T-cell (primary cell): ENCODE data around the gene C10orf53. TPM values are rescaled to one million over a fixed set of nuclear protein-coding genes. Genes with fewer than 3 reads are reported as not detected.
A peak's percentile ranks its signal among the peaks of the same experiment; 100 is the strongest.

Experiments
- ATAC-seq, 4 experiments: fragments of 200-7000 bp in 3 of 4; fragments of 150-1000 bp in 1 of 4; cut with Tn5 transposase; replicated peaks in 1 of 4; 1 replicate in 3 of 4; 2 replicates in 1 of 4; pipeline ENCODE4 v1.10.0; 2021; ENCODE audit warnings: moderate library complexity in 3 of 4, mild to moderate bottlenecking in 2 of 4, moderate number of reproducible peaks in 1 of 4
- CTCF ChIA-PET, 2 donors: fragments of 300-600 bp; sonication (Branson Sonifier 250); formaldehyde crosslinking; loops; one replicate each; lab custom pipeline; 2022; ENCODE audit warnings: antibody characterized with exemption in 2 of 2; lab: Charles Lee
- POLR2A ChIA-PET, 2 donors: fragments of 300-600 bp; sonication (Branson Sonifier 250); formaldehyde crosslinking; loops; one replicate each; lab custom pipeline; 2022; ENCODE audit warnings: antibody characterized with exemption in 2 of 2; lab: Charles Lee
- DNase-seq, 35 experiments: peaks; one replicate each; pipeline versions ENCODE4 v3.0.0 to v3.0.0-alpha.2; 2013 to 2023
- H3K27ac ChIP-seq: one replicate; pipeline ENCODE4 v1.5.1; 2013; ENCODE audit warnings: low read length
- H3K27me3 ChIP-seq, 2 experiments: replicated peaks in 1 of 2; 1 replicate in 1 of 2; 2 replicates in 1 of 2; pipeline versions ENCODE4 v1.6.1 to v1.7.0; 2013; ENCODE audit warnings: low read length in 1 of 2, mixed read lengths in 1 of 2; ENCODE audit not compliant: control insufficient read depth in 2 of 2, insufficient read depth in 2 of 2; ENCODE audit errors: extremely low read depth in 1 of 2
- H3K36me3 ChIP-seq, 2 donors: 1 replicate in 1 of 2; 2 replicates in 1 of 2; pipeline versions ENCODE4 v1.6.1 to v1.7.0; 2013; ENCODE audit warnings: low read length in 1 of 2; ENCODE audit not compliant: control insufficient read depth in 2 of 2, insufficient read depth in 1 of 2; ENCODE audit errors: extremely low read depth in 1 of 2
- H3K4me1 ChIP-seq, 2 experiments: 1 replicate in 1 of 2; 2 replicates in 1 of 2; pipeline versions ENCODE4 v1.6.1 to v1.7.0; 2013; ENCODE audit warnings: low read length in 2 of 2, mixed read lengths in 1 of 2; ENCODE audit not compliant: insufficient read depth in 2 of 2, control insufficient read depth in 1 of 2; ENCODE audit errors: extremely low read depth in 1 of 2
- H3K4me3 ChIP-seq, 2 donors: 1 replicate in 1 of 2; 2 replicates in 1 of 2; pipeline versions ENCODE4 v1.5.1 to v1.7.0; 2013; ENCODE audit warnings: mild to moderate bottlenecking in 2 of 2, low read length in 1 of 2, moderate library complexity in 1 of 2; ENCODE audit not compliant: control insufficient read depth in 1 of 2; ENCODE audit errors: extremely low read depth in 1 of 2
- H3K9me3 ChIP-seq: 2 replicates; pipeline ENCODE4 v1.7.0; 2013
- H3K27ac Mint-ChIP-seq, 2 donors: one replicate each; pipeline ENCODE4 v1.8.0; 2020 to 2021; ENCODE audit warnings: mild to moderate bottlenecking in 2 of 2, mixed read lengths in 2 of 2
- H3K27me3 Mint-ChIP-seq, 2 donors: one replicate each; pipeline ENCODE4 v1.8.0; 2021 to 2022; ENCODE audit warnings: mixed read lengths in 2 of 2
- H3K36me3 Mint-ChIP-seq: one replicate; pipeline ENCODE4 v1.8.0; 2021; ENCODE audit warnings: mixed read lengths
- H3K4me1 Mint-ChIP-seq, 3 donors: one replicate each; pipeline ENCODE4 v1.8.0; 2020 to 2022; ENCODE audit warnings: mixed read lengths in 3 of 3, mild to moderate bottlenecking in 1 of 3
- H3K4me3 Mint-ChIP-seq, 3 donors: one replicate each; pipeline ENCODE4 v1.8.0; 2020 to 2022; ENCODE audit warnings: mild to moderate bottlenecking in 3 of 3, mixed read lengths in 3 of 3, moderate library complexity in 3 of 3
- H3K9me3 Mint-ChIP-seq, 3 donors: one replicate each; pipeline ENCODE4 v1.8.0; 2020 to 2022; ENCODE audit warnings: mixed read lengths in 3 of 3
- WGBS: methylation state at CpG from one replicate; pipeline ENCODE4 v1.1.5; 2013; ENCODE audit warnings: missing lambda C conversion rate; ENCODE audit not compliant: insufficient coverage; 5-methylcytosine and 5-hydroxymethylcytosine counted together
- total RNA-seq, 35 experiments: library from RNA in 6 of 35; stranded (reverse) in 6 of 35; fragments of 120-200 nt in 1 of 35; gene quantifications; one replicate each; pipeline versions ENCODE4 v1.2.1 to v1.2.4 and lab custom pipeline; 2013 to 2026

Gene C10orf53
- total RNA-seq, 5 donors from 2014 or later (not counting 1 experiment from before 2014, with no cell fraction given), result not detected

DNA sequence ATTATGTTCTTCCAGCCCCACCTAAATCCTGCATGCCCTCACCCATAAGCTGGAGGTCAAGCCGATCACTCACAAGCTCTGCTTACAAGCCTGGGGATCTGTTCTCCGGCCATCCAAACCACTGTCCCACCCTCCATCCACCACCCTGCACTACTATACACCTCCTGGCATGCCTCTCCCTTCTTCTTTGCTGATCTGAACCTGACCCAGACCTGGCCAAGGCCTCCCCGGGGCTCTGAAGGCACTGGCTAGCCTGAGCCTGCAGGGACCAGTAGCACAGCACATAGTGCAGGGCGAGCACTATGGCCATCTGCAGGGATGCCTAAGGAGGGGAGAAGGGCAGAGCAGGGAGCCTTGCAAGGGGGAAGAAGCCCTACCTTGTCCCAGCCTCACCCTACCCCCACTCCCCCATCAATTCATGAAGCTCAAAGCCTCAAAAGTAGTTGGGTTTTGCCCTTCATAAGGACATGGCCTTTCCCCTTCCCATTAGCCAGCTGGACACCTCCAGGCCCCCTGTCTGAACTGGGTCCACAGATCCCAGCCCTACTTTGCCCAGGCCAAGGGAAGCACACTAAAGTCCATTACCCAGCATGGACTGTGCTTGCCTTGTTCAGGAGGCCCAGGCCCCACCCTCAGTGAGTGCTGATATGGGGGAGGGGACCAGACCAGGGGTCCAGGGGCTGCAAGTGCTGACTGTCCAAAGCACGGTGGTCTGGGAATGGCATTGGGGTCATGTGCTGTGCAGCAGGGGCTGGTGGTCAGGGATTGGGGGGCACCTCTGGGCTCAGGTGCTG lies 36.0 kb upstream of the C10orf53 start:
- 71% methylated on average over 3 of the region's 5 CpGs for WGBS
- POLR2A ChIA-PET, result no interaction called here
- H3K4me3 Mint-ChIP-seq, result no peak overlapping the region
- no peaks in the 10 kb centered on the region for H3K36me3 Mint-ChIP-seq
- peaks cover 27 to 51% of the 10 kb centered on the region in 2 donors for H3K27me3 Mint-ChIP-seq
- no peak for ATAC-seq
- CTCF ChIA-PET, result no interaction called here
- H3K9me3 Mint-ChIP-seq, result no peaks in the 10 kb centered on the region
- H3K4me1 Mint-ChIP-seq, result peaks cover 0 to 2% (median 0%) of the 10 kb centered on the region in 3 donors
- Histone ChIP-seq H3K4me3 (no peak overlapping the region), H3K36me3 (no peaks in the 10 kb centered on the region), H3K9me3 (no peaks in the 10 kb centered on the region), H3K27me3 (peaks cover 2 to 57% of the 10 kb centered on the region in 2 experiments), H3K27ac (no peak overlapping the region), H3K4me1 (no peaks in the 10 kb centered on the region)
- no peak overlapping the region for H3K27ac Mint-ChIP-seq
- no peak for DNase-seq

DNA sequence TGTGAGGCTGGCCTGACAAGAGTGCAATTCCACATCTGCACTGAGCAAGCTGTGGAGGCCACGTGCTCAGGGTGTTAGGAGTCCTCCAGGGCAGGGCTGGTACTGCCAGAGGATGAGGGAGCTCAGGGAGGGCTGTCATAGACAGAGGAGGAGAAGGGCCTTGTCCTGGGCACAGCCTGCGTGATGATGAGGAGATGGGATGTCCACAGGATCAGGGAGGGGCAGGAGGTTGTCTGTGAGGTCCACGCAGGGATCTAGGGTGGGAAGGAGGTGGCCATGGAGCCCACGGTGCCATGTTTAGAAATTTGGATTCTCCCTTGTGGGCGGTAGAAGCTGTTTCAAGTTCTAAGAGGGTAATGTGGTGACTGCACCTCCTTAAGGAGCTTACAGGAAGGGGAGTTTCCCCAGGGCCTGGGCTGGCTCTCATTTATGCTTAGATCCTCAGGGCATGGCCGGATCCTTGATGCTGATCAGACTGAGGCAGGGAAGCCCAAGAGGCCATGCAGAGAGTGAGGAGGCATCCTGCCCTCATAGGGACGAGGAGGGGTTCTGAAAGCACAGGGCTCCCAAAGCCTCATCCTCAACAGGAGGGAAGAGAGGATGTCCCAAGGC lies 35.3 kb upstream of the C10orf53 start:
- Mint-ChIP-seq H3K9me3 (no peaks in the 10 kb centered on the region), H3K27ac (no peak overlapping the region), H3K4me1 (peaks cover 3 to 7% (median 3%) of the 10 kb centered on the region in 3 donors), H3K27me3 (peaks cover 31 to 54% of the 10 kb centered on the region in 2 donors), H3K4me3 (no peak overlapping the region), H3K36me3 (no peaks in the 10 kb centered on the region)
- DNase-seq (no peak), ATAC-seq (no peak)
- H3K4me3 ChIP-seq, result no peak overlapping the region
- H3K27me3 ChIP-seq, result peaks cover 2 to 54% of the 10 kb centered on the region in 2 experiments
- no peaks in the 10 kb centered on the region for H3K36me3 ChIP-seq
- no peak overlapping the region for H3K27ac ChIP-seq
- H3K9me3 ChIP-seq, result no peaks in the 10 kb centered on the region
- 67% methylated on average over 6 of the region's 7 CpGs for whole genome bisulfite sequencing
- POLR2A ChIA-PET, result no interaction called here
- CTCF ChIA-PET, result no interaction called here
- H3K4me1 ChIP-seq, result peaks cover 0 to 2% of the 10 kb centered on the region in 2 experiments

DNA sequence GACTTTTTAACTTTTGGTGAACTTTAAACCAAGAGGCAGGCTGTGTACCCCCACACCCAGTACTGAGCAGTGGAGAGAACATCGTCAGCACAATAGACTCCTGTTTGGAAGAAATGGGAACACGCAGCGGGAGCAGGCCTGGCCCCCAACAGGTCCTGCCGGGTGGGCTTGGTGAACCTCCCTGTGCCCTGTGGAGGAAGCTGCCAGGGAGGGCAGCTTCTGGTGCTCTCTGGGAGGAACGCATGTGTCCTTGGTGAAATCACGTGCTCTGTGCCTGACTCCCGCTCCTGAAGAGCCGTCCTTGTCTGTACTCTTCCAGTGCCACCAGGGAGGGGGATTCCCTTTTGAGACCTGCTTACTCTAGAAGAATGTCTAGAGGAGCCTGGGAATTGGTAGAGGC lies 34.0 kb upstream of the C10orf53 start:
- no peaks in the 10 kb centered on the region for H3K36me3 Mint-ChIP-seq
- H3K4me1 ChIP-seq, result peaks cover 0 to 10% of the 10 kb centered on the region in 2 experiments
- H3K4me1 Mint-ChIP-seq, result peaks cover 11 to 16% (median 14%) of the 10 kb centered on the region in 3 donors
- H3K27ac ChIP-seq, result no peak overlapping the region
- CTCF ChIA-PET, result no interaction called here
- no peaks in the 10 kb centered on the region for H3K9me3 ChIP-seq
- H3K27me3 Mint-ChIP-seq, result peaks cover 27 to 48% of the 10 kb centered on the region in 2 donors
- H3K27ac Mint-ChIP-seq, result no peak overlapping the region
- POLR2A ChIA-PET, result no interaction called here
- H3K9me3 Mint-ChIP-seq, result no peaks in the 10 kb centered on the region
- no peaks in the 10 kb centered on the region for H3K36me3 ChIP-seq
- peaks cover 2 to 50% of the 10 kb centered on the region in 2 experiments for H3K27me3 ChIP-seq
- DNase-seq (no peak), ATAC-seq (no peak)
- no peak overlapping the region for H3K4me3 ChIP-seq
- WGBS, result 84% methylated on average over 4 of the region's 8 CpGs
- H3K4me3 Mint-ChIP-seq, result no peak overlapping the region

DNA sequence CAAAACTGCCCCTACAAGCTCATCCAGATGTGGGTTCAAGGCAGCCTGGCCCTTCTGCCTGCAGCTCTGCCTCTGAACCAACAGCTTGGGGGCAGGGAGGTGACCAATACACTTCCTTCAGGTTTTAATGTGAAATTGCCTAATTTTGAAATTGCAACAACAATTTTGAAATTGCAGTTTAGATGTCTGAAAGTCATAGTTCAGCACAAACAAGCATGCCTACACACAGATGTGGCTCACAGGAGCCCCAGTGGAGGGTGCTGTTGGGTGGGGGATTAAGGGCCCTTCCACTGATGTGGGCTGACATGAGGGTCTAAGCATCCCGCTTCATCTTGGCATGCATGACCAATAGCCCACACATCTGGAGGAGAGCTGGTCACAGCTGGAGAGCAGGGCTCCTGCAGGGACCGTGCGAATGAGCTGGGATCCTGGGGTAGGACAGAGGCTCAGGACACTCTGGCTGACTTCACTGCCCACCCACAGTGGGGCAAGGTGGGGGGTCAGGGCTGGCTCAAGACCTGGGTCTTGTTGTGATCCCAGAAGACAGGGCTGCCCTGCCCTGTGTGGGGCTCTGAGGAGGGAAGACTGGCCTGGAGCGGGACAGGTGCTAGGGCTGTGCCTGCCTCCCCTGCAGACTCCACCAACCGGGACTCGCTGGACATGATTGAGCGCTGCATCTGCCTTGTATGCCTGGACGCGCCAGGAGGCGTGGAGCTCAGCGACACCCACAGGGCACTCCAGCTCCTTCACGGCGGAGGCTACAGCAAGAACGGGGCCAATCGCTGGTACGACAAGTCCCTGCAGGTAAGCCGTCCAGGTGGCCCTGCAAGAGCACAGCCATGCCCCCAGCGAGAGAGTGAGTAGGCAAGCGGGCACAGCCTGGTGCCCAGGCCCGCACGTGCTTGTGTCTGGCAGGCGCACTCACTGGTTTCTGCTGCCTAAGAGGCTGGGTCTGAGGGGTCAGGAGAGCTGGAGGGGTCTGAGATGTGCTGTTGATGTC lies 33.3 kb upstream of the C10orf53 start:
- ChIA-PET POLR2A (no interaction called here), CTCF (no interaction called here)
- H3K36me3 ChIP-seq, result no peaks in the 10 kb centered on the region
- no peak overlapping the region for H3K4me3 ChIP-seq
- no peaks in the 10 kb centered on the region for H3K9me3 ChIP-seq
- Mint-ChIP-seq H3K27ac (no peak overlapping the region), H3K4me1 (peaks cover 11 to 16% (median 14%) of the 10 kb centered on the region in 3 donors), H3K4me3 (no peak overlapping the region), H3K36me3 (no peaks in the 10 kb centered on the region), H3K9me3 (no peaks in the 10 kb centered on the region), H3K27me3 (peaks cover 23 to 40% of the 10 kb centered on the region in 2 donors)
- peak in 1 of 4 experiments; percentile 10 for ATAC-seq
- H3K27me3 ChIP-seq, result peaks cover 2 to 53% of the 10 kb centered on the region in 2 experiments
- DNase-seq, result no peak
- H3K4me1 ChIP-seq, result peaks cover 0 to 10% of the 10 kb centered on the region in 2 experiments
- 94% methylated on average over 16 of the region's 22 CpGs for WGBS
- no peak overlapping the region for H3K27ac ChIP-seq

DNA sequence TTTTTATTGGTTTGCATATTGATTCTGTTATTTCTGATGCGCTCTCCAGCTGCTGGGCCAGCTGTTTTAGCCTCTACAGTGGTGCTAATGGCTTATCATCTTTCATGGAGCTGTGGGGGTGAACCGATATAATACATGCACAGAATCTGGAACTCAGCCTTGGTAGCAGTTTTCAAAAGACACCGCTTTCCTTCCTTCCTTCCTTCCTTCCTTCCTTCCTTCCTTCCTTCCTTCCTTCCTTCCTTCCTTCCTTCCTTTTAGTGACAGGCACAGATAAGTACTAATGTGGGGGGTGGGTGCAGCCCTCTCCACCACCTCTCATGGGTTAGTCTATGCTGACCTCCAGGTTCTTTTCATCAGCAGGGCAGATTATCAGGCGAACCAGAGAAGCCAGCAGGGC lies 31.9 kb upstream of the C10orf53 start:
- ChIA-PET CTCF (no interaction called here), POLR2A (no interaction called here)
- Mint-ChIP-seq H3K27me3 (peaks cover 20 to 35% of the 10 kb centered on the region in 2 donors), H3K9me3 (no peaks in the 10 kb centered on the region), H3K4me3 (no peak overlapping the region), H3K36me3 (no peaks in the 10 kb centered on the region), H3K27ac (no peak overlapping the region), H3K4me1 (peaks cover 11 to 16% (median 14%) of the 10 kb centered on the region in 3 donors)
- Histone ChIP-seq H3K27ac (no peak overlapping the region), H3K9me3 (no peaks in the 10 kb centered on the region), H3K4me1 (peaks cover 0 to 10% of the 10 kb centered on the region in 2 experiments), H3K36me3 (no peaks in the 10 kb centered on the region), H3K4me3 (no peak overlapping the region), H3K27me3 (peaks cover 0 to 54% of the 10 kb centered on the region in 2 experiments)
- ATAC-seq, result no peak
- 57% methylated on average over 1 of the region's 4 CpGs for WGBS
- no peak for DNase-seq
